Body of pancreas (tissue), 4 donors: Measurements from ENCODE around the gene CIAPIN1. TPM values are rescaled to one million over a fixed set of nuclear protein-coding genes. Genes with fewer than 3 reads are reported as not detected.

Source experiments
- ATAC-seq: fragments of 150-250 bp; one replicate; pipeline ENCODE4 v1.9.1; 2016
- DNase-seq, 4 donors: peaks; one replicate each; pipeline ENCODE4 v3.0.0-alpha.2; 2019
- H3K27ac ChIP-seq, 4 donors: fragments of 200-600 bp; sonication (generic); 1 replicate in 3 of 4; 2 replicates in 1 of 4; pipeline versions ENCODE4 v1.5.1 to v1.6.1; 2016 to 2019; ENCODE audit warnings: mild to moderate bottlenecking in 1 of 4, mixed read lengths in 1 of 4, moderate library complexity in 1 of 4
- H3K27me3 ChIP-seq, 2 donors: fragments of 200-600 bp; sonication (generic); one replicate each; pipeline ENCODE4 v1.6.0; 2016; ENCODE audit warnings: mild to moderate bottlenecking in 1 of 2
- H3K36me3 ChIP-seq, 2 donors: fragments of 200-600 bp; sonication (generic); replicated peaks in 1 of 2; 2 replicates each; pipeline ENCODE4 v1.5.1; 2016; ENCODE audit warnings: low read depth in 2 of 2; ENCODE audit not compliant: insufficient read depth in 1 of 2
- H3K4me1 ChIP-seq: fragments of 200-600 bp; sonication (generic); one replicate; pipeline ENCODE4 v1.6.0; 2016
- H3K4me3 ChIP-seq, 2 donors: fragments of 200-600 bp; sonication (generic); 1 replicate in 1 of 2; 2 replicates in 1 of 2; pipeline ENCODE4 v1.5.1; 2016 to 2019
- H3K9me3 ChIP-seq, 3 donors: fragments of 200-600 bp; sonication (generic); 1 replicate in 2 of 3; 2 replicates in 1 of 3; pipeline ENCODE4 v1.5.1; 2016
- POLR2A ChIP-seq, 3 donors: fragments of 450-650 bp; IDR thresholded peaks; one replicate each; pipeline ENCODE4 v1.6.1; 2016; ENCODE audit warnings: antibody characterized with exemption in 3 of 3, mild to moderate bottlenecking in 2 of 3
- WGBS, 2 donors: methylation state at CpG; one replicate each; pipeline ENCODE4 v1.1.5; 2017; 5-methylcytosine and 5-hydroxymethylcytosine counted together
- intact Hi-C: fragments of 100-400 bp; cut with DNase I; formaldehyde crosslinking; loops from one replicate; pipeline ENCODE4 v1.15.1; 2023
- total RNA-seq, 2 donors: library from RNA; depleted of rRNA; stranded (reverse); fragments of >200 nt; gene quantifications; one replicate each; pipeline ENCODE4 v1.1.0, GENCODE V29; 2016
- TF ChIP-seq, protein P1 (sequence below), 7 experiments: fragments of 450-650 bp in 4 of 7; fragments of 200-600 bp in 3 of 7; sonication (generic) in 3 of 7; IDR thresholded peaks; one replicate each; pipeline ENCODE4 v1.5.1; 2016 to 2019; ENCODE audit warnings: antibody characterized with exemption in 7 of 7

The CIAPIN1 gene
- total RNA-seq, 2 donors from 2014 or later: 13.5 to 19.4 TPM

- Histone ChIP-seq H3K9me3 (no peaks in the 10 kb centered on the region), H3K4me3 (no peak overlapping the region), H3K27ac (no peak overlapping the region), H3K36me3 (no peaks in the 10 kb centered on the region), H3K4me1 (peaks cover 6% of the 10 kb centered on the region), H3K27me3 (no peaks in the 10 kb centered on the region)
- 23 to 47% methylated on average over 4 to 7 of the region's 7 CpGs for WGBS, 2 donors
- TF ChIP-seq, protein P1, sequence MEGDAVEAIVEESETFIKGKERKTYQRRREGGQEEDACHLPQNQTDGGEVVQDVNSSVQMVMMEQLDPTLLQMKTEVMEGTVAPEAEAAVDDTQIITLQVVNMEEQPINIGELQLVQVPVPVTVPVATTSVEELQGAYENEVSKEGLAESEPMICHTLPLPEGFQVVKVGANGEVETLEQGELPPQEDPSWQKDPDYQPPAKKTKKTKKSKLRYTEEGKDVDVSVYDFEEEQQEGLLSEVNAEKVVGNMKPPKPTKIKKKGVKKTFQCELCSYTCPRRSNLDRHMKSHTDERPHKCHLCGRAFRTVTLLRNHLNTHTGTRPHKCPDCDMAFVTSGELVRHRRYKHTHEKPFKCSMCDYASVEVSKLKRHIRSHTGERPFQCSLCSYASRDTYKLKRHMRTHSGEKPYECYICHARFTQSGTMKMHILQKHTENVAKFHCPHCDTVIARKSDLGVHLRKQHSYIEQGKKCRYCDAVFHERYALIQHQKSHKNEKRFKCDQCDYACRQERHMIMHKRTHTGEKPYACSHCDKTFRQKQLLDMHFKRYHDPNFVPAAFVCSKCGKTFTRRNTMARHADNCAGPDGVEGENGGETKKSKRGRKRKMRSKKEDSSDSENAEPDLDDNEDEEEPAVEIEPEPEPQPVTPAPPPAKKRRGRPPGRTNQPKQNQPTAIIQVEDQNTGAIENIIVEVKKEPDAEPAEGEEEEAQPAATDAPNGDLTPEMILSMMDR (IDR thresholded peaks at IDR 0.05): no peak
- TF ChIP-seq POLR2A (IDR thresholded peaks at IDR 0.05): no peak
- peak in 3 of 4 donors; percentile 29 to 50 (median 35) for DNase-seq
- ATAC-seq: peak; percentile 30
- intact Hi-C loops: no loop called here
Measured at GRCh38 chr16:57394444-57394843, 52.7 kb downstream of the CIAPIN1 start.

- WGBS, 2 donors: 31 to 54% methylated on average over 1 of the region's 1 CpG
- H3K4me3 ChIP-seq: no peak overlapping the region
- peaks cover 6% of the 10 kb centered on the region for H3K4me1 ChIP-seq
- no peaks in the 10 kb centered on the region for H3K27me3 ChIP-seq
- peak overlapping the region in 3 of 4 donors; percentile 41 to 71 (median 43) for H3K27ac ChIP-seq
- TF ChIP-seq, protein P1 (IDR thresholded peaks at IDR 0.05): no peak
- TF ChIP-seq POLR2A (IDR thresholded peaks at IDR 0.05): no peak
- peak in 2 of 4 donors; percentile 37 to 40 for DNase-seq
- H3K9me3 ChIP-seq: no peaks in the 10 kb centered on the region
- intact Hi-C loops: no loop called here
- H3K36me3 ChIP-seq: no peaks in the 10 kb centered on the region
- peak; percentile 56 for ATAC-seq
Measured at GRCh38 chr16:57392694-57393093, 54.5 kb downstream of the CIAPIN1 start.

- no peak for TF ChIP-seq POLR2A (IDR thresholded peaks at IDR 0.05)
- TF ChIP-seq, protein P1 (IDR thresholded peaks at IDR 0.05): no peak
- H3K36me3 ChIP-seq: no peaks in the 10 kb centered on the region
- H3K27me3 ChIP-seq: no peaks in the 10 kb centered on the region
- ATAC-seq: no peak
- intact Hi-C loops: no loop called here
- peaks cover 8% of the 10 kb centered on the region for H3K4me1 ChIP-seq
- H3K27ac ChIP-seq: no peak overlapping the region
- H3K9me3 ChIP-seq: no peaks in the 10 kb centered on the region
- H3K4me3 ChIP-seq: no peak overlapping the region
- 84 to 86% methylated on average over 4 to 5 of the region's 5 CpGs for whole genome bisulfite sequencing, 2 donors
- no peak for DNase-seq
Measured at GRCh38 chr16:57391708-57392107, 55.5 kb downstream of the CIAPIN1 start.

DNA sequence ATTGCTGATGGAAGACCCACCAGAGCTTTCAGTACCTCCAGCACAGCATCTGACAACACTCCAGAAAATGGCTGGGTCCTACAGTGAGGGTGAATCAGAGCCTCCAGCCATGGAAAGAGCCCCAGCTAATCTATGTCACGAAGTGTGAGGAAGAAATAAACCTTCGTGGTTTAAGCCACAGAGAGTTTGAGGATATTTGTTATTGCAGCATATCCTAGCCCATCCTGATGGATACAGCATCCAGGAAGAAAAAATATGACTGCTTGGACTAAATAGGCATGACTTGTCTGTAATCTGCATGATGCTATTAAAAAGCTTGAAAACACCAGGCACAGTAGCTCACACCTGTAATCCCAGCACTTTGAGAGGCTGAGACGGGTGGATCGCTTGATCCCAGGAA is 55.9 kb downstream of the CIAPIN1 start:
- no peak for TF ChIP-seq POLR2A (IDR thresholded peaks at IDR 0.05)
- TF ChIP-seq, protein P1 (IDR thresholded peaks at IDR 0.05): no peak
- H3K36me3 ChIP-seq: no peaks in the 10 kb centered on the region
- H3K27ac ChIP-seq: peak overlapping the region in 1 of 4 donors; percentile 6
- peaks cover 12% of the 10 kb centered on the region for H3K4me1 ChIP-seq
- H3K27me3 ChIP-seq: no peaks in the 10 kb centered on the region
- H3K4me3 ChIP-seq: no peak overlapping the region
- H3K9me3 ChIP-seq: no peaks in the 10 kb centered on the region
- DNase-seq (no peak), ATAC-seq (no peak)
- intact Hi-C loops: no loop called here
- WGBS, 2 donors: 73 to 82% methylated on average over 4 of the region's 4 CpGs

DNA sequence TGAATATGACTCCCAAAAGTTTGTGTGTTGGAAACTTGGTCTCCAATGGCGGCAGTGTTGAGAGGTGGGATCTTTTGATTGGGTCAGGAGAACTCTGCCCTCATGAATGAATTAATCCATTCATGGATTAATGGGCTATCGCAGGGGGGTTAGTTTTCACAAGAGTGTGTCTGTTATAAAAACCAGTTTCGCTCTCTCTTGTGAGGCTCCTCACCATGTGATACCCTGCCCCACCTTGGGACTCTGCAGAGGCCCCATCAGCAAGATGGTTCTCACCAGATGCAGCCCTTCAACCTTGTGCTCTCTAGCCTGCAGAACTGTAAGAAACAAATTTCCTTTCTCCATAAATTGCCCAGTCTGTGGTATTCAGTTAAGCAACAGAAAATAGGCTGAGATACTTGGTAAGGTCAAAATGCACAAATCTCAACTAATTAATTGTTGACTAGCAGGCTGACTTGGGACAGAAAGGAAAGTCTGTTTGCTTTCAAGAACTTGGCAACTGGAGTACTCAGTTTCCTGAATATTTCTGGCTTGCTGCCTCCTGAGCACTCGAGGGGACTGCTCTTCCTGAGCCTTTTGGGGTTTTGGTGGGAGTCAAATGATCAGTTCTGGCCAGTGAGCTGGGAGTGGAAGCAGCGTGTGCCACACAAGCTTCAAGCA is 56.4 kb downstream of the CIAPIN1 start:
- 67 to 88% methylated on average over 3 to 5 of the region's 5 CpGs for WGBS, 2 donors
- no peaks in the 10 kb centered on the region for H3K36me3 ChIP-seq

More for the DNA sequence above, 56.4 kb downstream of the CIAPIN1 start:
- Histone ChIP-seq H3K9me3 (no peaks in the 10 kb centered on the region), H3K27ac (peak overlapping the region in 1 of 4 donors; percentile 6), H3K4me3 (no peak overlapping the region), H3K27me3 (no peaks in the 10 kb centered on the region), H3K4me1 (peaks cover 12% of the 10 kb centered on the region)
- DNase-seq (no peak), ATAC-seq (no peak)
- intact Hi-C loops: no loop called here
- TF ChIP-seq POLR2A (IDR thresholded peaks at IDR 0.05): no peak
- TF ChIP-seq, protein P1 (IDR thresholded peaks at IDR 0.05): no peak
